ENCODE results near the gene ALG12. TPM values are rescaled to one million over a fixed set of nuclear protein-coding genes. Genes with fewer than 3 reads are reported as not detected.

ALG12 gene
- total RNA-seq, 2 experiments from 2014 or later = 7.4 to 9.6 TPM

DNA sequence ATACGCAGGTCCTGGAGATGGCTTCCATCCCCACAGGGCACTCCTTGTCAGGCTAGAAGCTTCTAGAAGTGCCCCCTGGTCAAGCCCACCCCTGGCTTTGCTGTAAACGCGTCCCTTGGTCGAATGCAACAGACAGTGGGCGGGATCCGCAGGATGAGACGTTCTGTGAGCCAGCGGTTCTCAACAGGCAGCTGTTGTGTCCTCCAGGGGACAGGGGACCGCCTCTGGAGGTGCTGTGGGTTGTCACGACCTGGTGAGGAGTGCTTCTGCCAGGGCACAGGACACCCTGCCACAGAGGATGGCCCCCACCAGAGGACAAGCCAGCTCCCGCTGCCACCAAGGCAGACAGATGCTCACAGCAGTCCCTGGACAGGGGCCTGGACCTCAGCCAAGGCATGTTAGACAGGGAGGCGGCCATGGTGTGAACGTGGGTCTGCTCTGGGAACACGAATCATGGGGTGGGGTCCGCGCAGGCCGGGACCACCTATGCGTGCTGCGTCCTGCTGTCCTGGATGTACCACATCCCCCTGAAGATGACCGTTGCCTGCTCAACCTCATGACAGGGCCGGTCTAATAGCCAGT lies 11.8 kb upstream of the ALG12 start:
- Mint-ChIP-seq H3K27me3 (ENCODE audit: low read depth) (no peaks in the 10 kb centered on the region), H3K36me3 (ENCODE audit: low read depth) (peaks cover 12% of the 10 kb centered on the region), H3K9me3 (no peaks in the 10 kb centered on the region), H3K4me1 (ENCODE audit: low read depth) (peaks cover 53% of the 10 kb centered on the region), H3K27ac (no peak overlapping the region), H3K4me3 (no peak overlapping the region)
- CTCF ChIA-PET = interaction anchor here (0.8 to 2.1 kb wide), 13 partner anchors 28 to 260 kb away, joined by 3 to 36 read pairs (median 4); no protein-coding TSS in a partner anchor
- intact Hi-C loops (cut with micrococcal nuclease) = loop anchor here (2.0 to 5.0 kb wide), 3 partner anchors 163 to 272 kb away; partner anchors contain the start of gene SELENOO
- DNase-seq = no peak

GRCh38 chr22:49929211-49929979 lies 11.2 kb upstream of the ALG12 start:
- Mint-ChIP-seq H3K4me3 (no peak overlapping the region), H3K27me3 (ENCODE audit: low read depth) (no peaks in the 10 kb centered on the region), H3K27ac (no peak overlapping the region), H3K36me3 (ENCODE audit: low read depth) (peaks cover 12% of the 10 kb centered on the region), H3K4me1 (ENCODE audit: low read depth) (peaks cover 54% of the 10 kb centered on the region), H3K9me3 (no peaks in the 10 kb centered on the region)
- peak; percentile 75 for DNase-seq
- CTCF ChIA-PET = interaction anchor here (1.1 to 2.1 kb wide), 6 partner anchors 28 to 109 kb away, joined by 3 to 36 read pairs (median 5); no protein-coding TSS in a partner anchor
- intact Hi-C loops (cut with micrococcal nuclease) = loop anchor here (5.0 kb wide), 1 partner anchor 218 kb away; no protein-coding TSS in a partner anchor

GRCh38 chr22:49928555-49929210 lies 10.4 kb upstream of the ALG12 start:
- CTCF ChIA-PET = interaction anchor here (2.0 kb wide), 1 partner anchor 102 kb away, joined by 6 read pairs; no protein-coding TSS in a partner anchor
- Mint-ChIP-seq H3K27me3 (ENCODE audit: low read depth) (no peaks in the 10 kb centered on the region), H3K4me1 (ENCODE audit: low read depth) (peaks cover 50% of the 10 kb centered on the region), H3K36me3 (ENCODE audit: low read depth) (peaks cover 12% of the 10 kb centered on the region), H3K27ac (no peak overlapping the region), H3K4me3 (no peak overlapping the region), H3K9me3 (no peaks in the 10 kb centered on the region)
- intact Hi-C loops (cut with micrococcal nuclease) = loop anchor here (5.0 kb wide), 1 partner anchor 219 kb away; no protein-coding TSS in a partner anchor
- no peak for DNase-seq

- H3K4me1 Mint-ChIP-seq (ENCODE audit: low read depth) = peaks cover 46% of the 10 kb centered on the region
- peaks cover 10% of the 10 kb centered on the region for H3K36me3 Mint-ChIP-seq (ENCODE audit: low read depth)
These were observed 9.9 kb upstream of the ALG12 start for GRCh38 chr22:49928185-49928495.

GRCh38 chr22:49927483-49928184 lies 9.4 kb upstream of the ALG12 start:
- Mint-ChIP-seq H3K27ac (peak overlapping the region; percentile 75), H3K4me1 (ENCODE audit: low read depth) (peaks cover 41% of the 10 kb centered on the region), H3K27me3 (ENCODE audit: low read depth) (no peaks in the 10 kb centered on the region), H3K4me3 (no peak overlapping the region), H3K9me3 (no peaks in the 10 kb centered on the region), H3K36me3 (ENCODE audit: low read depth) (peaks cover 7% of the 10 kb centered on the region)
- intact Hi-C loops (cut with micrococcal nuclease) = loop anchor here (5.0 kb wide), 1 partner anchor 220 kb away; no protein-coding TSS in a partner anchor
- CTCF ChIA-PET = interaction anchor here (0.6 to 2.0 kb wide), 2 partner anchors 103 to 304 kb away, joined by 4 to 6 read pairs; no protein-coding TSS in a partner anchor
- DNase-seq = no peak

More at GRCh38 chr22:49928185-49928495, 9.9 kb upstream of the ALG12 start:
- intact Hi-C loops (cut with micrococcal nuclease) = loop anchor here (5.0 kb wide), 1 partner anchor 219 kb away; no protein-coding TSS in a partner anchor
- Mint-ChIP-seq H3K9me3 (no peaks in the 10 kb centered on the region), H3K4me3 (no peak overlapping the region), H3K27ac (no peak overlapping the region), H3K27me3 (ENCODE audit: low read depth) (no peaks in the 10 kb centered on the region)
- DNase-seq = no peak
- CTCF ChIA-PET = interaction anchor here (2.0 kb wide), 1 partner anchor 102 kb away, joined by 6 read pairs; no protein-coding TSS in a partner anchor

DNA sequence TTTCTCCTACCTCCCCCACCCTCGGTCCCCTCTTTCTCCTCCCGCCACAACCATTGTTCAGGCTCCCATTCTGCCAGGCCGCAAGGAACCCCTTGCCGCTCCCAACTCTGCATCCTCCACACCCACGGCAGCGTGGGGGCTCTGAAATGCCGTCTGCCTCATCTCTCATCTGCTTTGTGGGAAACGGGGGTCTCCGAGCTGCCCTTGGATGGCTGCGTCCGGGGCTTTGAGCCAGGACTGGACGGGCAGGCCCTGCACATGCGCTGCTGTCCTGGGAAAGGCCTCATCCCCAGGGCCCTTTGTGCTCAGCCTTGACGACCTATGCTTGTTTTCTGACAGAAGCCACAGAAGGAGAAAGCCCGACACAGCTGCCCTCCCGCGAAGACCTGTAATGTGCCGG lies 8.7 kb upstream of the ALG12 start:
- H3K9me3 Mint-ChIP-seq = no peaks in the 10 kb centered on the region
- intact Hi-C loops (cut with micrococcal nuclease) = loop anchor here (5.0 kb wide), 1 partner anchor 220 kb away; no protein-coding TSS in a partner anchor
- DNase-seq = no peak
- H3K36me3 Mint-ChIP-seq (ENCODE audit: low read depth) = peaks cover 7% of the 10 kb centered on the region
- CTCF ChIA-PET = interaction anchor here (2.0 kb wide), 1 partner anchor 103 kb away, joined by 6 read pairs; no protein-coding TSS in a partner anchor
- peak overlapping the region; percentile 75 for H3K27ac Mint-ChIP-seq
- no peak overlapping the region for H3K4me3 Mint-ChIP-seq
- H3K4me1 Mint-ChIP-seq (ENCODE audit: low read depth) = peaks cover 38% of the 10 kb centered on the region
- no peaks in the 10 kb centered on the region for H3K27me3 Mint-ChIP-seq (ENCODE audit: low read depth)

- intact Hi-C loops (cut with micrococcal nuclease) = loop anchor here (1.0 to 5.0 kb wide), 2 partner anchors 158 to 222 kb away; no protein-coding TSS in a partner anchor
- Mint-ChIP-seq H3K9me3 (no peaks in the 10 kb centered on the region), H3K4me1 (ENCODE audit: low read depth) (peaks cover 27% of the 10 kb centered on the region), H3K36me3 (ENCODE audit: low read depth) (peaks cover 7% of the 10 kb centered on the region), H3K4me3 (peak overlapping the region; percentile 73), H3K27me3 (ENCODE audit: low read depth) (no peaks in the 10 kb centered on the region), H3K27ac (peak overlapping the region; percentile 95)
- peak; percentile 84 for DNase-seq
- CTCF ChIA-PET = interaction anchor here (1.0 to 2.4 kb wide), 5 partner anchors 11 to 158 kb away, joined by 3 to 12 read pairs (median 6); no protein-coding TSS in a partner anchor
These were observed 7.4 kb upstream of the ALG12 start for GRCh38 chr22:49925525-49926128.

- DNase-seq = no peak
- no peaks in the 10 kb centered on the region for H3K27me3 Mint-ChIP-seq (ENCODE audit: low read depth)
- H3K9me3 Mint-ChIP-seq = no peaks in the 10 kb centered on the region
- CTCF ChIA-PET = interaction anchor here (0.7 to 2.4 kb wide), 4 partner anchors 59 to 156 kb away, joined by 3 to 12 read pairs (median 4); no protein-coding TSS in a partner anchor
- intact Hi-C loops (cut with micrococcal nuclease) = no loop called here
- H3K4me1 Mint-ChIP-seq (ENCODE audit: low read depth) = peaks cover 28% of the 10 kb centered on the region
- H3K4me3 Mint-ChIP-seq = no peak overlapping the region
- no peak overlapping the region for H3K27ac Mint-ChIP-seq
- H3K36me3 Mint-ChIP-seq (ENCODE audit: low read depth) = peaks cover 7% of the 10 kb centered on the region
These were observed 6.0 kb upstream of the ALG12 start for GRCh38 chr22:49924113-49924833.

DNA sequence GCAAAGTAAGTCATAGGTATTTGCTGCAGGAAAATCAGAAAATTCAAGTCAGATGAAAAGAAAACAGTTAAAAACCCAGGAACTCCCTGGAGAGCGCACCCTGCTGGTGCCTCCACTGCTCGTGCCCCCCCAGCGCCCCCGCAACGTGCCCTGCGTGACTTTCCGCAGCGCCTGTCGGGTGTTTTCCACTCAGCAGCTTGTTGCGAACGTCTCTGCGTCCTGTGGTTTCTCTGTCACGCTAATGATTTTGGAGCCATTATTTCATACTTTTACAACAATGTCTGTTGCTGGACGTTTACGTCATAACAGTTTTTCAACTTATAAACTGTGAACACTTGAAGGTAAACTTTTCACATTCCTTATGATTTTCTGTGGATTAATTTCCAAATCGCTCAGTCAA lies 5.2 kb upstream of the ALG12 start:
- H3K4me1 Mint-ChIP-seq (ENCODE audit: low read depth) = peaks cover 29% of the 10 kb centered on the region
- H3K27me3 Mint-ChIP-seq (ENCODE audit: low read depth) = no peaks in the 10 kb centered on the region
- CTCF ChIA-PET = interaction anchor here (0.7 to 1.2 kb wide), 2 partner anchors 93 to 107 kb away, joined by 3 to 4 read pairs; no protein-coding TSS in a partner anchor
- intact Hi-C loops (cut with micrococcal nuclease) = no loop called here
- no peak for DNase-seq
- H3K4me3 Mint-ChIP-seq = no peak overlapping the region
- peaks cover 7% of the 10 kb centered on the region for H3K36me3 Mint-ChIP-seq (ENCODE audit: low read depth)
- no peaks in the 10 kb centered on the region for H3K9me3 Mint-ChIP-seq
- H3K27ac Mint-ChIP-seq = no peak overlapping the region

DNA sequence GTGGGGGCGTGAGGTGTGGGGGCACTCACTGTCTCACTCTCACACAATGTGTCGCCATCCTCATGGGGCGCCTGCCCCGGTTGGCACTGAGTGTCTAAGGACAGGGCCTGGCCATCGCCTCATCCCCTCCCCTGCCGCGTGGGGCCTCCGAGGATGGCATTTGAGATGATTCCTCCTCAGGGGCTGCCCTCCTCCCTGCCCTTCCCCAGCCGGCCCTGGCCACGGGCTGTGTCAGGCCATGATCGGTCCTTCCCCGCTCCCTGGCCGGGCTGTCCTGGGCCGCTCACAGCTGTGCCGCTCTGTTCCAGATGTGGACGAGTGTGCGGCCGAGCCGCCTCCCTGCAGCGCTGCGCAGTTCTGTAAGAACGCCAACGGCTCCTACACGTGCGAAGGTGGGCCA lies 4.7 kb upstream of the ALG12 start:
- H3K4me3 Mint-ChIP-seq = no peak overlapping the region
- no peak overlapping the region for H3K27ac Mint-ChIP-seq
- H3K27me3 Mint-ChIP-seq (ENCODE audit: low read depth) = no peaks in the 10 kb centered on the region
- CTCF ChIA-PET = no interaction called here
- H3K36me3 Mint-ChIP-seq (ENCODE audit: low read depth) = peaks cover 7% of the 10 kb centered on the region
- intact Hi-C loops (cut with micrococcal nuclease) = no loop called here
- no peaks in the 10 kb centered on the region for H3K9me3 Mint-ChIP-seq
- H3K4me1 Mint-ChIP-seq (ENCODE audit: low read depth) = peaks cover 29% of the 10 kb centered on the region
- DNase-seq = no peak

DNA sequence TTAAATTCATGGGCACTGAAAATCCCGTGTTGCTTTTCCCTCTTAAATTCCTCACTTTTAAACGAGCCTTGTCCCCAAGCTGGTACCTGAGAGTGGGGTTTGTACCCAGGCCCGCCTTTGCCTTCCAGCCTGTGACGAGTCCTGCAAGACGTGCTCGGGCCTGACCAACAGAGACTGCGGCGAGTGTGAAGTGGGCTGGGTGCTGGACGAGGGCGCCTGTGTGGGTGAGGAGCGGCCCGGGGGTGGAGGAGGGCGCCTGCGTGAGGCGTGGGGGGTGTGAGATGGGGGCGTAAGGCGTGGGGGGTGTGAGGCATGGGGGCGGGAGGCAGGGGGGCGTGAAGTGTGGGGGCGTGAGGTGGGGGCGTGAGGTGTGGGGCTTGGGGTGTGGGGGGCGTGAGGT lies 4.2 kb upstream of the ALG12 start:
- H3K27me3 Mint-ChIP-seq (ENCODE audit: low read depth) = no peaks in the 10 kb centered on the region
- H3K4me3 Mint-ChIP-seq = no peak overlapping the region
- intact Hi-C loops (cut with micrococcal nuclease) = no loop called here
- peaks cover 7% of the 10 kb centered on the region for H3K36me3 Mint-ChIP-seq (ENCODE audit: low read depth)
- peaks cover 29% of the 10 kb centered on the region for H3K4me1 Mint-ChIP-seq (ENCODE audit: low read depth)
- CTCF ChIA-PET = no interaction called here
- H3K27ac Mint-ChIP-seq = no peak overlapping the region
- DNase-seq = no peak
- H3K9me3 Mint-ChIP-seq = no peaks in the 10 kb centered on the region
